Dedifferentiated amniotic fluid mesenchymal stem cell (primary cell): ENCODE measurements around the gene CLEC2A.

ENCODE experiments used
- DNase-seq: peaks from one replicate; pipeline ENCODE4 v3.0.0-alpha.2; 2016; ENCODE audit errors: extremely low spot score

Gene CLEC2A

GRCh38 chr12:9933958-9934357 is 1.8 kb upstream of the CLEC2A start:
- no peak for DNase-seq

GRCh38 chr12:9931245-9931644 is 925 bp downstream of the CLEC2A start:
- no peak for DNase-seq

- no peak for DNase-seq
These were observed 3.6 kb downstream of the CLEC2A start for GRCh38 chr12:9928607-9929006.

GRCh38 chr12:9926876-9927275 is 5.3 kb downstream of the CLEC2A start:
- DNase-seq = no peak

GRCh38 chr12:9925705-9926393 is 6.3 kb downstream of the CLEC2A start:
- peak; percentile 37 for DNase-seq

- no peak for DNase-seq
These were observed 9.7 kb downstream of the CLEC2A start for GRCh38 chr12:9922429-9922828.

- DNase-seq = no peak
These were observed 11.7 kb downstream of the CLEC2A start for GRCh38 chr12:9920451-9920850.

GRCh38 chr12:9919443-9919842 is 12.7 kb downstream of the CLEC2A start:
- DNase-seq = no peak

GRCh38 chr12:9911708-9912107 is 20.5 kb downstream of the CLEC2A start:
- DNase-seq = no peak

GRCh38 chr12:9910716-9911421 is 21.3 kb downstream of the CLEC2A start:
- no peak for DNase-seq

- no peak for DNase-seq
These were observed 22.4 kb downstream of the CLEC2A start for GRCh38 chr12:9909724-9910123.

GRCh38 chr12:9908350-9908749 is 23.8 kb downstream of the CLEC2A start:
- no peak for DNase-seq

- no peak for DNase-seq
These were observed 24.4 kb downstream of the CLEC2A start for GRCh38 chr12:9907769-9908168.

GRCh38 chr12:9906873-9907272 is 25.3 kb downstream of the CLEC2A start:
- DNase-seq = no peak

- DNase-seq = no peak
These were observed 29.5 kb downstream of the CLEC2A start for GRCh38 chr12:9902539-9903228.

- no peak for DNase-seq
These were observed 31.2 kb downstream of the CLEC2A start for GRCh38 chr12:9900930-9901329.

GRCh38 chr12:9899209-9899608 is 33.0 kb downstream of the CLEC2A start:
- no peak for DNase-seq

- no peak for DNase-seq
These were observed 34.6 kb downstream of the CLEC2A start for GRCh38 chr12:9897535-9897934.

- no peak for DNase-seq
These were observed 36.8 kb downstream of the CLEC2A start for GRCh38 chr12:9895215-9895971.

- DNase-seq = no peak
These were observed 43.4 kb downstream of the CLEC2A start for GRCh38 chr12:9888665-9889273.

- DNase-seq = no peak
These were observed 49.0 kb downstream of the CLEC2A start for GRCh38 chr12:9883175-9883574.

- no peak for DNase-seq
These were observed 50.2 kb downstream of the CLEC2A start for GRCh38 chr12:9881988-9882387.
